Mesenchymal stem cell (in vitro differentiated cells and primary cell): ENCODE measurements around the gene MACROD2.

Experiments
- DNase-seq: peaks from one replicate; pipeline ENCODE4 v3.0.0-alpha.2; 2013
- H2AFZ ChIP-seq: one replicate; pipeline ENCODE4 v1.6.1; 2013; ENCODE audit warnings: low read depth, mild to moderate bottlenecking, control low read depth, inconsistent platforms, low read length, moderate library complexity
- H2AK5ac ChIP-seq: 2 replicates; pipeline ENCODE4 v1.6.1; 2013; ENCODE audit warnings: low read length, moderate library complexity, mild to moderate bottlenecking, inconsistent platforms; ENCODE audit not compliant: severe bottlenecking
- H2BK120ac ChIP-seq: one replicate; pipeline ENCODE4 v1.6.1; 2013; ENCODE audit warnings: low read depth, mild to moderate bottlenecking, inconsistent platforms, low read length, moderate library complexity
- H2BK12ac ChIP-seq, 2 experiments: one replicate each; pipeline ENCODE4 v1.6.1; 2013; ENCODE audit warnings: inconsistent platforms in 2 of 2, low read length in 2 of 2, mild to moderate bottlenecking in 2 of 2, moderate library complexity in 2 of 2, control low read depth in 1 of 2
- H2BK15ac ChIP-seq: one replicate; pipeline ENCODE4 v1.6.1; 2013; ENCODE audit warnings: mild to moderate bottlenecking, low read depth, inconsistent platforms; ENCODE audit not compliant: poor library complexity, severe bottlenecking
- H2BK5ac ChIP-seq: 2 replicates; pipeline ENCODE4 v1.6.1; 2013; ENCODE audit warnings: low read depth, mild to moderate bottlenecking, low read length, control low read depth, inconsistent platforms; ENCODE audit not compliant: poor library complexity, severe bottlenecking
- H3K14ac ChIP-seq, 2 experiments: one replicate each; pipeline ENCODE4 v1.6.1; 2013; ENCODE audit warnings: inconsistent platforms in 2 of 2, low read length in 2 of 2, control low read depth in 1 of 2, mild to moderate bottlenecking in 1 of 2, moderate library complexity in 1 of 2
- H3K18ac ChIP-seq, 2 experiments: one replicate each; pipeline ENCODE4 v1.6.1; 2013; ENCODE audit warnings: inconsistent platforms in 2 of 2, low read length in 2 of 2, control low read depth in 1 of 2, low read depth in 1 of 2, mild to moderate bottlenecking in 1 of 2
- H3K23ac ChIP-seq, 2 experiments: one replicate each; pipeline ENCODE4 v1.6.1; 2013; ENCODE audit warnings: inconsistent platforms in 2 of 2, low read length in 2 of 2, mild to moderate bottlenecking in 2 of 2, moderate library complexity in 2 of 2, control low read depth in 1 of 2
- H3K27ac ChIP-seq: 2 replicates; pipeline ENCODE4 v1.5.1; 2013; ENCODE audit warnings: mild to moderate bottlenecking, moderate library complexity, low read length, control low read depth, inconsistent platforms; ENCODE audit not compliant: poor library complexity, severe bottlenecking
- H3K27me3 ChIP-seq, 2 experiments: 2 replicates each; pipeline versions ENCODE4 v1.6.1 to v1.7.0; 2013; ENCODE audit warnings: low read length in 2 of 2, mild to moderate bottlenecking in 2 of 2, moderate library complexity in 2 of 2, control low read depth in 1 of 2, inconsistent platforms in 1 of 2; ENCODE audit not compliant: control insufficient read depth in 1 of 2, insufficient read depth in 1 of 2
- H3K36me3 ChIP-seq, 2 experiments: 2 replicates each; pipeline versions ENCODE4 v1.6.1 to v1.7.0; 2013; ENCODE audit warnings: low read length in 2 of 2, control low read depth in 1 of 2, inconsistent platforms in 1 of 2, low read depth in 1 of 2, mild to moderate bottlenecking in 1 of 2; ENCODE audit not compliant: insufficient read depth in 2 of 2, control insufficient read depth in 1 of 2
- H3K4ac ChIP-seq, 2 experiments: one replicate each; pipeline ENCODE4 v1.6.1; 2013; ENCODE audit warnings: inconsistent platforms in 2 of 2, low read length in 2 of 2, mild to moderate bottlenecking in 2 of 2, moderate library complexity in 2 of 2, control low read depth in 1 of 2, low read depth in 1 of 2
- H3K4me1 ChIP-seq: 2 replicates; pipeline ENCODE4 v1.6.1; 2013; ENCODE audit warnings: low read depth, low read length, control low read depth; ENCODE audit not compliant: control insufficient read depth, insufficient read depth
- H3K4me2 ChIP-seq: 2 replicates; pipeline ENCODE4 v1.6.1; 2013; ENCODE audit warnings: low read length, mild to moderate bottlenecking, inconsistent platforms; ENCODE audit not compliant: poor library complexity, severe bottlenecking
- H3K4me3 ChIP-seq, 2 experiments: 2 replicates each; pipeline versions ENCODE4 v1.5.1 to v1.7.0; 2013; ENCODE audit warnings: low read length in 2 of 2, mild to moderate bottlenecking in 2 of 2, control low read depth in 1 of 2, low read depth in 1 of 2; ENCODE audit not compliant: insufficient read depth in 1 of 2
- H3K79me1 ChIP-seq: replicated peaks from 2 replicates; pipeline ENCODE4 v1.6.1; 2013; ENCODE audit warnings: mild to moderate bottlenecking, control low read depth, low read length, inconsistent platforms; ENCODE audit not compliant: poor library complexity, severe bottlenecking
- H3K9ac ChIP-seq: 2 replicates; pipeline ENCODE4 v1.7.0; 2013; ENCODE audit warnings: mild to moderate bottlenecking, low read length, moderate library complexity
- H3K9me3 ChIP-seq: 2 replicates; pipeline ENCODE4 v1.7.0; 2013; ENCODE audit warnings: mild to moderate bottlenecking, low read length; ENCODE audit not compliant: control insufficient read depth
- H4K8ac ChIP-seq: one replicate; pipeline ENCODE4 v1.6.1; 2013; ENCODE audit warnings: inconsistent platforms, mild to moderate bottlenecking, low read length, moderate library complexity
- H4K91ac ChIP-seq: one replicate; pipeline ENCODE4 v1.6.1; 2013; ENCODE audit warnings: mild to moderate bottlenecking, low read length, inconsistent platforms
- WGBS: methylation state at CpG from one replicate; pipeline ENCODE4 v1.1.7; 2013; ENCODE audit warnings: mixed read lengths; 5-methylcytosine and 5-hydroxymethylcytosine counted together

MACROD2 gene

DNA sequence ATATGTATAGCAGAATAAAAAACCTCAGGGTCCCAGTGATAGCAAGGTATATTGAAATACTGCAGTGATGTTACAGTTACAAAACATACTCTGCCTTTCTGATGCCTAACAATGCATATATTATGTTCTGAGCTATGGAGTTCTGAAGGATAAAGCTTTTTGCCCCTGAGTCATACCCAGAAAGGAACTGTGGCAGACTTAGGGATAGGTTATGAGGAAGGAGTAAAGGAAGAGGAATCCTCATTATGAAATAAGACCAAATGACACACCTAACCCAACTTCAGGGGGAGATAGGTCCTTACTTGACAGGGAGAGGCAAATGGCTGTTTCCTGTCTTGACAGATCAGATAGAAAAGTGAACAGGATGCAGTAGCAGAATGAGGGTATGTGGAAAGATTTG is 1282.7 kb downstream of the MACROD2 start:
- H3K18ac ChIP-seq, result no peak overlapping the region
- no peak overlapping the region for H3K23ac ChIP-seq
- no peak overlapping the region for H2BK12ac ChIP-seq
- H3K27me3 ChIP-seq, result no peaks in the 10 kb centered on the region
- H2AK5ac ChIP-seq, result no peak overlapping the region
- H4K8ac ChIP-seq, result no peak overlapping the region
- H3K9ac ChIP-seq, result no peak overlapping the region
- H3K4ac ChIP-seq, result no peak overlapping the region
- no peaks in the 10 kb centered on the region for H3K36me3 ChIP-seq
- H3K4me2 ChIP-seq, result no peak overlapping the region
- no peaks in the 10 kb centered on the region for H3K9me3 ChIP-seq
- H2BK5ac ChIP-seq, result no peak overlapping the region
- no peak overlapping the region for H2BK120ac ChIP-seq
- H3K79me1 ChIP-seq, result no peaks in the 10 kb centered on the region
- H3K27ac ChIP-seq, result no peak overlapping the region
- DNase-seq, result no peak
- H2BK15ac ChIP-seq, result no peak overlapping the region
- no peak overlapping the region for H2AFZ ChIP-seq
- H3K4me3 ChIP-seq, result no peak overlapping the region
- H3K14ac ChIP-seq, result no peak overlapping the region
- H3K4me1 ChIP-seq, result no peaks in the 10 kb centered on the region
- H4K91ac ChIP-seq, result no peak overlapping the region

GRCh38 chr20:15287329-15287728 is 1292.0 kb downstream of the MACROD2 start:
- 60% methylated on average over 1 of the region's 5 CpGs for WGBS

GRCh38 chr20:15288106-15288505 is 1292.8 kb downstream of the MACROD2 start:
- DNase-seq, result no peak
- no peak overlapping the region for H4K8ac ChIP-seq
- H2BK5ac ChIP-seq, result no peak overlapping the region
- H3K9me3 ChIP-seq, result no peaks in the 10 kb centered on the region
- no peak overlapping the region for H2BK15ac ChIP-seq
- no peak overlapping the region for H3K18ac ChIP-seq
- no peak overlapping the region for H3K14ac ChIP-seq
- H2BK120ac ChIP-seq, result no peak overlapping the region
- H3K4me3 ChIP-seq, result no peak overlapping the region
- H3K23ac ChIP-seq, result no peak overlapping the region
- H3K4me1 ChIP-seq, result no peaks in the 10 kb centered on the region
- no peaks in the 10 kb centered on the region for H3K27me3 ChIP-seq
- no peaks in the 10 kb centered on the region for H3K36me3 ChIP-seq
- no peak overlapping the region for H4K91ac ChIP-seq
- H3K9ac ChIP-seq, result no peak overlapping the region
- no peaks in the 10 kb centered on the region for H3K79me1 ChIP-seq
- H3K27ac ChIP-seq, result no peak overlapping the region
- H3K4me2 ChIP-seq, result no peak overlapping the region
- 81% methylated on average over 3 of the region's 3 CpGs for WGBS
- H2AFZ ChIP-seq, result no peak overlapping the region
- no peak overlapping the region for H2BK12ac ChIP-seq
- H2AK5ac ChIP-seq, result no peak overlapping the region
- H3K4ac ChIP-seq, result no peak overlapping the region

More at GRCh38 chr20:15287329-15287728, 1292.0 kb downstream of the MACROD2 start:
- Histone ChIP-seq H2BK15ac (no peak overlapping the region), H3K4ac (no peak overlapping the region), H4K91ac (no peak overlapping the region), H3K9ac (no peak overlapping the region), H2BK120ac (no peak overlapping the region), H3K23ac (no peak overlapping the region), H3K4me1 (no peaks in the 10 kb centered on the region), H3K4me2 (no peak overlapping the region), H3K9me3 (no peaks in the 10 kb centered on the region), H3K4me3 (no peak overlapping the region), H2AK5ac (no peak overlapping the region), H3K14ac (no peak overlapping the region), H4K8ac (no peak overlapping the region), H3K27ac (no peak overlapping the region), H2BK5ac (no peak overlapping the region), H3K36me3 (no peaks in the 10 kb centered on the region), H3K18ac (no peak overlapping the region), H3K79me1 (no peaks in the 10 kb centered on the region), H2BK12ac (no peak overlapping the region), H2AFZ (no peak overlapping the region), H3K27me3 (no peaks in the 10 kb centered on the region)
- no peak for DNase-seq

- no peak overlapping the region for H3K23ac ChIP-seq
- H3K9me3 ChIP-seq, result no peaks in the 10 kb centered on the region
- H3K79me1 ChIP-seq, result no peaks in the 10 kb centered on the region
- H3K4me3 ChIP-seq, result no peak overlapping the region
- no peak overlapping the region for H2BK12ac ChIP-seq
- no peak overlapping the region for H3K14ac ChIP-seq
- DNase-seq, result no peak
- no peak overlapping the region for H2AK5ac ChIP-seq
- no peaks in the 10 kb centered on the region for H3K4me1 ChIP-seq
- H2BK120ac ChIP-seq, result no peak overlapping the region
- H3K36me3 ChIP-seq, result no peaks in the 10 kb centered on the region
- H3K4me2 ChIP-seq, result no peak overlapping the region
- H2BK5ac ChIP-seq, result no peak overlapping the region
- no peak overlapping the region for H3K9ac ChIP-seq
- 72% methylated on average over 4 of the region's 4 CpGs for WGBS
- no peak overlapping the region for H3K27ac ChIP-seq
- H4K8ac ChIP-seq, result no peak overlapping the region
- no peak overlapping the region for H3K18ac ChIP-seq
- no peak overlapping the region for H3K4ac ChIP-seq
- H3K27me3 ChIP-seq, result no peaks in the 10 kb centered on the region
- no peak overlapping the region for H2BK15ac ChIP-seq
- H2AFZ ChIP-seq, result no peak overlapping the region
- H4K91ac ChIP-seq, result no peak overlapping the region
Measured at GRCh38 chr20:15289337-15289736, 1294.0 kb downstream of the MACROD2 start.
